CD1c-positive myeloid dendritic cell (primary cell): ENCODE measurements around the gene LTBR.

ENCODE experiments used
- DNase-seq: peaks from one replicate; pipeline ENCODE4 v3.0.0-alpha.2; 2016; ENCODE audit errors: extremely low spot score

The LTBR gene

GRCh38 chr12:6367969-6368892 is 15.7 kb upstream of the LTBR start:
- DNase-seq, result peak; percentile 77

GRCh38 chr12:6368906-6369525 is 14.9 kb upstream of the LTBR start:
- DNase-seq, result no peak

GRCh38 chr12:6369916-6370575 is 13.9 kb upstream of the LTBR start:
- no peak for DNase-seq

GRCh38 chr12:6370576-6370935 is 13.4 kb upstream of the LTBR start:
- DNase-seq, result no peak

- no peak for DNase-seq
Observed at GRCh38 chr12:6370994-6371754, 12.8 kb upstream of the LTBR start.

GRCh38 chr12:6372403-6373003 is 11.5 kb upstream of the LTBR start:
- no peak for DNase-seq

- no peak for DNase-seq
Observed at GRCh38 chr12:6373022-6373787, 10.8 kb upstream of the LTBR start.

GRCh38 chr12:6374028-6374785 is 9.8 kb upstream of the LTBR start:
- no peak for DNase-seq

GRCh38 chr12:6374786-6375160 is 9.2 kb upstream of the LTBR start:
- DNase-seq, result no peak

GRCh38 chr12:6375269-6376078 is 8.5 kb upstream of the LTBR start, which contains the start of gene SCNN1A:
Gene SCNN1A (minus strand): TSS chr12:6375563. CDS start chr12:6374783, 780 bp downstream.
- no peak for DNase-seq

- DNase-seq, result peak; percentile 61
Observed at GRCh38 chr12:6376079-6376869, 7.7 kb upstream of the LTBR start.

- DNase-seq, result no peak
Observed at GRCh38 chr12:6376870-6377666, 6.9 kb upstream of the LTBR start.

- no peak for DNase-seq
Observed at GRCh38 chr12:6377667-6377994, 6.3 kb upstream of the LTBR start.

GRCh38 chr12:6378709-6379472 is 5.1 kb upstream of the LTBR start:
- DNase-seq, result peak; percentile 61

- no peak for DNase-seq
Observed at GRCh38 chr12:6380141-6381121, 3.5 kb upstream of the LTBR start.

- DNase-seq, result no peak
Observed at GRCh38 chr12:6382371-6382770, 1.6 kb upstream of the LTBR start.
